Endothelial cell of umbilical vein (primary cell): ENCODE measurements around the gene CPXM2. TPM values are rescaled to one million over a fixed set of nuclear protein-coding genes. Genes with fewer than 3 reads are reported as not detected.

Experiments
- BruUV-seq: library from RNA; stranded (reverse); fragments of 400-500 nt; replicated peaks from 2 replicates; lab custom pipeline; 2021; lab: Mats Ljungman, UMichigan
- CTCF ChIA-PET: fragments of 300-600, 350-600 bp; sonication (Branson Sonifier 250); formaldehyde crosslinking; loops from one replicate; lab custom pipeline; 2021; ENCODE audit warnings: antibody characterized with exemption, inconsistent platforms; lab: Charles Lee
- POLR2A ChIA-PET: fragments of 300-600, 350-600 bp; sonication (Branson Sonifier 250); formaldehyde crosslinking; loops from one replicate; lab custom pipeline; 2021; ENCODE audit warnings: antibody characterized with exemption, inconsistent platforms; lab: Charles Lee
- DNase-seq: peaks from one replicate; pipeline ENCODE4 v3.0.0-alpha.2; 2011; ENCODE audit warnings: low read depth, low spot score
- FAIRE-seq: peaks from 2 replicates; lab custom pipeline; 2011; peaks lifted over from hg19 to GRCh38; lab: Jason Lieb, UNC
- H2AFZ ChIP-seq: 2 replicates; pipeline ENCODE4 v1.6.0; 2012; ENCODE audit warnings: low read depth, low read length, control low read depth, inconsistent platforms
- H3K27ac ChIP-seq: 2 replicates; pipeline ENCODE4 v1.5.1; 2011; ENCODE audit warnings: low read depth, mild to moderate bottlenecking, control low read depth, low read length, moderate library complexity; ENCODE audit not compliant: insufficient read depth
- H3K27me3 ChIP-seq, 2 experiments: 2 replicates each; pipeline versions ENCODE4 v1.6.0 to v1.6.1; 2011; ENCODE audit warnings: low read length in 2 of 2, mixed read lengths in 1 of 2; ENCODE audit not compliant: control insufficient read depth in 2 of 2, insufficient read depth in 2 of 2
- H3K36me3 ChIP-seq, 2 experiments: 2 replicates in 1 of 2; 3 replicates in 1 of 2; pipeline ENCODE4 v1.5.1; 2011; ENCODE audit warnings: low read length in 2 of 2, mild to moderate bottlenecking in 1 of 2, moderate library complexity in 1 of 2; ENCODE audit not compliant: control insufficient read depth in 2 of 2, insufficient read depth in 2 of 2; ENCODE audit errors: extremely low read depth in 1 of 2
- H3K4me1 ChIP-seq: 3 replicates; pipeline ENCODE4 v1.5.1; 2011; ENCODE audit warnings: mild to moderate bottlenecking, low read length; ENCODE audit not compliant: control insufficient read depth, insufficient read depth; ENCODE audit errors: extremely low read depth
- H3K4me2 ChIP-seq: 2 replicates; pipeline ENCODE4 v1.6.1; 2011; ENCODE audit warnings: low read length, control low read depth, mixed read lengths; ENCODE audit not compliant: insufficient read depth
- H3K4me3 ChIP-seq, 3 experiments: fragments of 200-600 bp in 1 of 3; sonication (generic), shearing (Covaris generic) in 1 of 3; replicated peaks in 1 of 3; 2 replicates each; pipeline ENCODE4 v1.5.1; 2011 to 2016; ENCODE audit warnings: control low read depth in 3 of 3, low read length in 3 of 3, mild to moderate bottlenecking in 2 of 3, inconsistent platforms in 1 of 3, low read depth in 1 of 3, moderate library complexity in 1 of 3; ENCODE audit not compliant: insufficient read depth in 1 of 3
- H3K79me2 ChIP-seq: 2 replicates; pipeline ENCODE4 v1.6.0; 2012; ENCODE audit warnings: low read length, inconsistent platforms; ENCODE audit not compliant: control insufficient read depth, insufficient read depth
- H3K9ac ChIP-seq: replicated peaks from 2 replicates; pipeline ENCODE3; 2011; ENCODE audit warnings: low read length, control low read depth; ENCODE audit not compliant: insufficient read depth; ENCODE audit errors: extremely low read depth
- H3K9me1 ChIP-seq: replicated peaks from 3 replicates; pipeline ENCODE4 v1.6.0; 2011; ENCODE audit warnings: mild to moderate bottlenecking, low read length; ENCODE audit not compliant: control insufficient read depth, insufficient read depth; ENCODE audit errors: extremely low read depth
- H3K9me3 ChIP-seq: replicated peaks from 2 replicates; pipeline ENCODE4 v1.5.1; 2012; ENCODE audit warnings: low read length, inconsistent platforms; ENCODE audit not compliant: control insufficient read depth, insufficient read depth
- H4K20me1 ChIP-seq: replicated peaks from 2 replicates; pipeline ENCODE3; 2011; ENCODE audit warnings: mild to moderate bottlenecking, low read length; ENCODE audit not compliant: control insufficient read depth, insufficient read depth; ENCODE audit errors: extremely low read depth
- EZH2 ChIP-seq: IDR thresholded peaks from 2 replicates; pipeline ENCODE4 v1.6.1; 2012; ENCODE audit warnings: borderline replicate concordance, low read depth, mild to moderate bottlenecking, moderate library complexity, low read length, inconsistent platforms; ENCODE audit not compliant: severe bottlenecking
- GATA2 ChIP-seq: IDR thresholded peaks from 2 replicates; pipeline ENCODE4 v1.7.0; 2011; ENCODE audit warnings: low read depth, mild to moderate bottlenecking, moderate library complexity, mixed read lengths, low read length; ENCODE audit not compliant: insufficient read length, insufficient read depth
- MYC ChIP-seq: IDR thresholded peaks from one replicate; pipeline ENCODE4 v1.6.1; 2011; ENCODE audit warnings: mild to moderate bottlenecking, low read depth, low read length
- POLR2A ChIP-seq: IDR thresholded peaks from 2 replicates; pipeline ENCODE4 v1.6.1; 2012; ENCODE audit warnings: low read depth, mild to moderate bottlenecking, control low read depth, low read length
- POLR2AphosphoS5 ChIP-seq: IDR thresholded peaks from 2 replicates; pipeline ENCODE4 v1.6.1; 2012; ENCODE audit warnings: low read depth, mild to moderate bottlenecking, control low read depth, low read length, moderate library complexity; ENCODE audit not compliant: insufficient read depth
- dilution Hi-C: fragments of 300-500 bp; cut with MboI; formaldehyde crosslinking; loops from one replicate; pipeline ENCODE4 v1.15.0; 2019; ENCODE audit warnings: low sequenced_read_pairs; ENCODE audit not compliant: extremely low pct_ligation_motif_present
- intact Hi-C: fragments of 100-400 bp; cut with micrococcal nuclease; formaldehyde crosslinking; loops from one replicate; pipeline ENCODE4 v1.10.0; 2022
- polyA plus RNA-seq, 4 experiments: library from polyadenylated mRNA; depleted of rRNA in 3 of 4; stranded (reverse) in 3 of 4; unstranded in 1 of 4; fragments of >200 nt; gene quantifications; 2 replicates each; pipeline versions ENCODE4 v1.2.1 to v1.2.3, GENCODE V29; 2011 to 2012; ENCODE audit warnings: missing spikeins in 1 of 4
- total RNA-seq: library from RNA; stranded (reverse); gene quantifications from 2 replicates; pipeline ENCODE4 v1.2.3, GENCODE V29; 2021
- TF ChIP-seq, protein P1 (sequence below), 2 donors: IDR thresholded peaks; 1 replicate in 1 of 2; 2 replicates in 1 of 2; pipeline ENCODE4 v1.5.1; 2011; ENCODE audit warnings: low read length in 2 of 2, mild to moderate bottlenecking in 2 of 2, moderate library complexity in 2 of 2, control low read depth in 1 of 2, inconsistent platforms in 1 of 2, low read depth in 1 of 2; ENCODE audit not compliant: insufficient read depth in 1 of 2; ENCODE audit errors: extremely low read depth in 1 of 2

CPXM2 gene
- total and polyA plus RNA-seq, 2 donors (not counting 3 experiments of a cell fraction or from before 2014, with no cell fraction given), result 1.8 to 2.7 TPM

DNA sequence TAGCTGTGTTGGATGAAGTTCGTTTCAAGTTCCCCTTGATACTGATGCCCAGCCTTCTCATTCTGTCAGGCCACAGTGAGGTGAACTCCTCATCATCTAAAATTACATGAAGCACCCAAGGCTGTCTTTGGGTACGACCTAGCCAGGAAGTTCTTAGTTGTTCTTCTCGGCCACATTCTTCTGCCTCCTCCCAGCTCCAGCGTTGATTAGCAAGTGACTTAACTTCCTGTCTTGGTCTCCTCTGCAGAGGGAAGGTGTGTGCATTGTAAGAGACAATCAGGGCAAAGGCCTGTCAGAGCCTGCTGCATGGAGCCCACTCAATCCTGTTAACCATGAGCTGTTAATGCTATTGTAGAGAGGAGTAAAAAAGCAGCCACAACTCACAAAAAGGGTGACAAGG, 43.2 kb upstream of the CPXM2 start:
- CTCF ChIA-PET, result no interaction called here
- Histone ChIP-seq H3K4me3 (no peak overlapping the region), H3K9me1 (no peaks in the 10 kb centered on the region), H4K20me1 (no peaks in the 10 kb centered on the region), H3K4me1 (no peaks in the 10 kb centered on the region), H3K9ac (no peak overlapping the region), H2AFZ (no peak overlapping the region), H3K9me3 (no peaks in the 10 kb centered on the region), H3K79me2 (no peaks in the 10 kb centered on the region), H3K27me3 (no peaks in the 10 kb centered on the region), H3K4me2 (no peak overlapping the region), H3K27ac (no peak overlapping the region), H3K36me3 (no peaks in the 10 kb centered on the region)
- no TSS peak for BruUV-seq
- TF ChIP-seq, protein P1, sequence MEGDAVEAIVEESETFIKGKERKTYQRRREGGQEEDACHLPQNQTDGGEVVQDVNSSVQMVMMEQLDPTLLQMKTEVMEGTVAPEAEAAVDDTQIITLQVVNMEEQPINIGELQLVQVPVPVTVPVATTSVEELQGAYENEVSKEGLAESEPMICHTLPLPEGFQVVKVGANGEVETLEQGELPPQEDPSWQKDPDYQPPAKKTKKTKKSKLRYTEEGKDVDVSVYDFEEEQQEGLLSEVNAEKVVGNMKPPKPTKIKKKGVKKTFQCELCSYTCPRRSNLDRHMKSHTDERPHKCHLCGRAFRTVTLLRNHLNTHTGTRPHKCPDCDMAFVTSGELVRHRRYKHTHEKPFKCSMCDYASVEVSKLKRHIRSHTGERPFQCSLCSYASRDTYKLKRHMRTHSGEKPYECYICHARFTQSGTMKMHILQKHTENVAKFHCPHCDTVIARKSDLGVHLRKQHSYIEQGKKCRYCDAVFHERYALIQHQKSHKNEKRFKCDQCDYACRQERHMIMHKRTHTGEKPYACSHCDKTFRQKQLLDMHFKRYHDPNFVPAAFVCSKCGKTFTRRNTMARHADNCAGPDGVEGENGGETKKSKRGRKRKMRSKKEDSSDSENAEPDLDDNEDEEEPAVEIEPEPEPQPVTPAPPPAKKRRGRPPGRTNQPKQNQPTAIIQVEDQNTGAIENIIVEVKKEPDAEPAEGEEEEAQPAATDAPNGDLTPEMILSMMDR (IDR thresholded peaks at IDR 0.05; ENCODE audit: extremely low read depth in 1 of 2, insufficient read depth in 1 of 2, low read depth in 1 of 2, low read length in 2 of 2), result no peak
- no peak for TF ChIP-seq POLR2AphosphoS5
- TF ChIP-seq POLR2A, result no peak
- no peak for TF ChIP-seq EZH2
- no peak for TF ChIP-seq MYC
- no peak for TF ChIP-seq GATA2
- intact Hi-C loops, result no loop called here
- POLR2A ChIA-PET, result no interaction called here
- FAIRE-seq, result no peak
- no peak for DNase-seq
- dilution Hi-C loops, result no loop called here
